Breast epithelium (tissue), 4 donors: ENCODE results near the gene RPL10A. TPM values are rescaled to one million over a fixed set of nuclear protein-coding genes. Genes with fewer than 3 reads are reported as not detected.
A peak's percentile ranks its signal among the peaks of the same experiment; 100 is the strongest.

Experiments
- DNase-seq, 2 donors: peaks; one replicate each; pipeline ENCODE4 v3.0.0-alpha.2; 2019; ENCODE audit warnings: low spot score in 2 of 2
- H3K27ac ChIP-seq, 2 donors: fragments of 200-600 bp; sonication (generic) in 1 of 2; one replicate each; pipeline ENCODE4 v1.5.1; 2016 to 2019; ENCODE audit warnings: mild to moderate bottlenecking in 1 of 2
- H3K27me3 ChIP-seq, 2 donors: fragments of 200-600 bp; sonication (generic) in 1 of 2; one replicate each; pipeline versions ENCODE4 v1.5.1 to v1.6.0; 2017 to 2019; ENCODE audit warnings: control low read depth in 1 of 2, mild to moderate bottlenecking in 1 of 2
- H3K36me3 ChIP-seq: fragments of 200-600 bp; one replicate; pipeline ENCODE4 v1.5.1; 2019
- H3K4me1 ChIP-seq, 2 donors: fragments of 200-600 bp; sonication (generic); one replicate each; pipeline ENCODE4 v1.5.1; 2016 to 2019; ENCODE audit warnings: control low read depth in 1 of 2
- H3K4me3 ChIP-seq, 3 donors: fragments of 200-600 bp; sonication (generic); 1 replicate in 2 of 3; 2 replicates in 1 of 3; pipeline ENCODE4 v1.5.1; 2016 to 2019; ENCODE audit warnings: mild to moderate bottlenecking in 3 of 3, moderate library complexity in 2 of 3
- H3K9me3 ChIP-seq, 2 donors: fragments of 200-600 bp; sonication (generic) in 1 of 2; one replicate each; pipeline ENCODE4 v1.5.1; 2016 to 2019; ENCODE audit warnings: control low read depth in 1 of 2
- POLR2A ChIP-seq: fragments of 450-650 bp; IDR thresholded peaks from one replicate; pipeline ENCODE4 v1.6.1; 2016; ENCODE audit warnings: antibody characterized with exemption, mild to moderate bottlenecking, moderate library complexity
- POLR2AphosphoS5 ChIP-seq, 3 donors: sonication (generic); formaldehyde crosslinking; IDR thresholded peaks; one replicate each; pipeline ENCODE4 v1.6.1; 2017; ENCODE audit warnings: antibody characterized with exemption in 3 of 3
- intact Hi-C: fragments of 100-400 bp; cut with DNase I; formaldehyde crosslinking; loops from one replicate; pipeline ENCODE4 v1.15.1; 2023; ENCODE audit warnings: low total_unique reads
- total RNA-seq, 3 donors: library from RNA; depleted of rRNA; stranded (reverse); fragments of >200 nt; gene quantifications; one replicate each; pipeline ENCODE4 v1.1.0, GENCODE V29; 2016
- TF ChIP-seq, protein P1 (sequence below), 3 donors: fragments of 450-650 bp; IDR thresholded peaks; one replicate each; pipeline ENCODE4 v1.5.1; 2016 to 2017; ENCODE audit warnings: antibody characterized with exemption in 3 of 3, mild to moderate bottlenecking in 3 of 3, moderate library complexity in 3 of 3

RPL10A gene
- total RNA-seq, 3 donors from 2014 or later = 1,177 to 2,549 (median 2,082) TPM

- Histone ChIP-seq H3K27me3 (no peaks in the 10 kb centered on the region), H3K9me3 (no peaks in the 10 kb centered on the region), H3K27ac (peak overlapping the region; percentile 87 to 89), H3K4me1 (peaks cover 0 to 17% of the 10 kb centered on the region in 2 donors), H3K36me3 (no peaks in the 10 kb centered on the region), H3K4me3 (peak overlapping the region; percentile 64 to 90 (median 89))
- no peak for TF ChIP-seq POLR2A
- TF ChIP-seq POLR2AphosphoS5 (IDR thresholded peaks at IDR 0.05) = no peak
- TF ChIP-seq, protein P1, sequence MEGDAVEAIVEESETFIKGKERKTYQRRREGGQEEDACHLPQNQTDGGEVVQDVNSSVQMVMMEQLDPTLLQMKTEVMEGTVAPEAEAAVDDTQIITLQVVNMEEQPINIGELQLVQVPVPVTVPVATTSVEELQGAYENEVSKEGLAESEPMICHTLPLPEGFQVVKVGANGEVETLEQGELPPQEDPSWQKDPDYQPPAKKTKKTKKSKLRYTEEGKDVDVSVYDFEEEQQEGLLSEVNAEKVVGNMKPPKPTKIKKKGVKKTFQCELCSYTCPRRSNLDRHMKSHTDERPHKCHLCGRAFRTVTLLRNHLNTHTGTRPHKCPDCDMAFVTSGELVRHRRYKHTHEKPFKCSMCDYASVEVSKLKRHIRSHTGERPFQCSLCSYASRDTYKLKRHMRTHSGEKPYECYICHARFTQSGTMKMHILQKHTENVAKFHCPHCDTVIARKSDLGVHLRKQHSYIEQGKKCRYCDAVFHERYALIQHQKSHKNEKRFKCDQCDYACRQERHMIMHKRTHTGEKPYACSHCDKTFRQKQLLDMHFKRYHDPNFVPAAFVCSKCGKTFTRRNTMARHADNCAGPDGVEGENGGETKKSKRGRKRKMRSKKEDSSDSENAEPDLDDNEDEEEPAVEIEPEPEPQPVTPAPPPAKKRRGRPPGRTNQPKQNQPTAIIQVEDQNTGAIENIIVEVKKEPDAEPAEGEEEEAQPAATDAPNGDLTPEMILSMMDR (IDR thresholded peaks at IDR 0.05) = no peak
- peak in 1 of 2 donors; percentile 34 for DNase-seq
- intact Hi-C loops = loop anchor here (5.0 kb wide), 1 partner anchor 127 kb away; the partner anchor contains the start of gene PPARD
Observed at GRCh38 chr6:35468980-35469750, 964 bp downstream of the RPL10A start.

DNA sequence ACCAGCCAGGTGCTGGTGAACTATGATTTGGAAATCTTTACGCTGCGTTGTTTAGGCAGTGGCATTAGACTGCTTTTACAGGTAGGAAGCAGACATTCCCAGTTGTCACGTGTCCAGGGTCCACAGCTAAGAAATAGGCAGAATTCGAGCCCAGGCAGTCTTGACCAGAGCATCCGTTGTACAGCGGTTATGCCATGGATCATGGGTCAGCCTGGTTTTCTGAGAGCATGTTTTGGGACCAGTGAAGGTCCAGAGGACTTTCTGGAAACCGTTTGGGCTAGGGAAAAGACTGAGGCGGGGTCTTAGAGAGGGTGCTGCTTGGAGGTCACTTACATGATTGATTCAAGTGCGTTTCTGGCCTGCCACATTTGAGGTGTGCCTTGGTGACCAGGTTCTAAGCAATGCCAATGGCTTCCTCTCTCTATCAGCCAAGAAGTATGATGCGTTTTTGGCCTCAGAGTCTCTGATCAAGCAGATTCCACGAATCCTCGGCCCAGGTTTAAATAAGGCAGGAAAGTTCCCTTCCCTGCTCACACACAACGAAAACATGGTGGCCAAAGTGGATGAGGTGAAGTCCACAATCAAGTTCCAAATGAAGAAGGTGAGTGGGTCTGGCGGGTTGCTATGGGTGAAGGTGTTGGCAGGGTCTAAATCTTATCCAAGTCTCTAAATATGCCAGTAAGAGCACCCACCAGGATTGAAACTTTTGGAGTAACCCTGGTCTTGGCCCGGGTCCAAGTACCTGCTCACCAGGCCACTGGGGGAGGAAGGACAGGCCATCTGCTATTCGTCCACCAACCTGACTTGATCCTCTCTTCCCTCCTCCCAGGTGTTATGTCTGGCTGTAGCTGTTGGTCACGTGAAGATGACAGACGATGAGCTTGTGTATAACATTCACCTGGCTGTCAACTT is 1.8 kb downstream of the RPL10A start:
- Histone ChIP-seq H3K27me3 (no peaks in the 10 kb centered on the region), H3K4me3 (peak overlapping the region; percentile 64 to 90 (median 89)), H3K36me3 (peaks cover 4% of the 10 kb centered on the region), H3K9me3 (no peaks in the 10 kb centered on the region), H3K4me1 (peaks cover 0 to 17% of the 10 kb centered on the region in 2 donors), H3K27ac (peak overlapping the region; percentile 87 to 89)
- DNase-seq = no peak
- peak in 1 of 3 donors; percentile 32 for TF ChIP-seq POLR2AphosphoS5 (IDR thresholded peaks at IDR 0.05)
- TF ChIP-seq, protein P1 (IDR thresholded peaks at IDR 0.05) = no peak
- intact Hi-C loops = loop anchor here (5.0 kb wide), 1 partner anchor 128 kb away; the partner anchor contains the start of gene PPARD

GRCh38 chr6:35470663-35471120 is 2.5 kb downstream of the RPL10A start:
- Histone ChIP-seq H3K36me3 (peaks cover 4% of the 10 kb centered on the region), H3K27ac (peak overlapping the region; percentile 87 to 89), H3K4me3 (peak overlapping the region in 1 of 3 donors; percentile 89), H3K27me3 (no peaks in the 10 kb centered on the region), H3K9me3 (no peaks in the 10 kb centered on the region), H3K4me1 (peaks cover 0 to 17% of the 10 kb centered on the region in 2 donors)
- DNase-seq = no peak
- TF ChIP-seq, protein P1 (IDR thresholded peaks at IDR 0.05) = no peak
- no peak for TF ChIP-seq POLR2A
- no peak for TF ChIP-seq POLR2AphosphoS5 (IDR thresholded peaks at IDR 0.05)
- intact Hi-C loops = no loop called here

GRCh38 chr6:35471836-35472345 is 3.7 kb downstream of the RPL10A start:
- TF ChIP-seq, protein P1 (IDR thresholded peaks at IDR 0.05) = no peak
- no peak for TF ChIP-seq POLR2AphosphoS5 (IDR thresholded peaks at IDR 0.05)
- no peak for TF ChIP-seq POLR2A
- Histone ChIP-seq H3K9me3 (no peaks in the 10 kb centered on the region), H3K27me3 (no peaks in the 10 kb centered on the region), H3K4me1 (peaks cover 0 to 17% of the 10 kb centered on the region in 2 donors), H3K27ac (peak overlapping the region; percentile 31 to 78), H3K36me3 (peaks cover 4% of the 10 kb centered on the region), H3K4me3 (peak overlapping the region in 1 of 3 donors; percentile 89)
- no peak for DNase-seq
- intact Hi-C loops = no loop called here
